HEK293 (cell line): ENCODE data around the gene RB1.

Experiments
- CTCF ChIA-PET: fragments of 350-600 bp; formaldehyde crosslinking; extraction: SDS; loops from one replicate; lab custom pipeline; 2021; ENCODE audit warnings: antibody characterized with exemption; lab: Yijun Ruan, JAX
- POLR2A ChIA-PET: fragments of 300-600 bp; formaldehyde crosslinking; extraction: SDS; loops from one replicate; lab custom pipeline; 2020; ENCODE audit warnings: antibody characterized with exemption, inconsistent platforms; lab: Yijun Ruan, JAX
- H3K27ac ChIP-seq: fragments of 200-500 bp; sonication (Bioruptor generic); 2 replicates; pipeline ENCODE4 v1.5.1; 2014; ENCODE audit warnings: low read depth, low read length, control low read depth, inconsistent platforms; ENCODE audit errors: extremely low read depth
- H3K36me3 ChIP-seq, 2 experiments: fragments of 200-500 bp in 1 of 2; sonication (Bioruptor generic) in 1 of 2; 1 replicate in 1 of 2; 2 replicates in 1 of 2; pipeline ENCODE4 v1.5.1; 2014 to 2017; ENCODE audit warnings: inconsistent platforms in 2 of 2, low read length in 2 of 2; ENCODE audit not compliant: control insufficient read depth in 2 of 2, insufficient read depth in 1 of 2
- H3K4me1 ChIP-seq: fragments of 200-500 bp; sonication (Bioruptor generic); 2 replicates; pipeline ENCODE4 v1.5.1; 2014; ENCODE audit warnings: mild to moderate bottlenecking, low read length, inconsistent platforms; ENCODE audit not compliant: control insufficient read depth, insufficient read depth
- H3K4me3 ChIP-seq: 2 replicates; pipeline ENCODE4 v1.5.1; 2011; ENCODE audit warnings: low read depth, mild to moderate bottlenecking, control low read depth, low read length, moderate library complexity
- H3K9me3 ChIP-seq: fragments of 200-500 bp; sonication (Bioruptor generic); 2 replicates; pipeline ENCODE4 v1.5.1; 2014; ENCODE audit warnings: low read depth, low read length, inconsistent platforms; ENCODE audit not compliant: control insufficient read depth, insufficient read depth
- BCL11A ChIP-seq: fragments of 450-650 bp; formaldehyde crosslinking; IDR thresholded peaks from 2 replicates; pipeline ENCODE4 v1.5.1; 2016; ENCODE audit warnings: low read depth, missing biosample characterization, missing genetic modification characterization
- EGR2 ChIP-seq: fragments of 450-650 bp; formaldehyde crosslinking; IDR thresholded peaks from 2 replicates; pipeline ENCODE4 v1.5.1; 2016; ENCODE audit warnings: low read depth, missing biosample characterization, missing genetic modification characterization
- KLF7 ChIP-seq: fragments of 450-650 bp; formaldehyde crosslinking; IDR thresholded peaks from 2 replicates; pipeline ENCODE4 v1.5.1; 2016; ENCODE audit warnings: missing biosample characterization, missing genetic modification characterization, borderline replicate concordance
- PRDM2 ChIP-seq: fragments of 450-650 bp; formaldehyde crosslinking; IDR thresholded peaks from 2 replicates; pipeline ENCODE4 v1.5.1; 2016; ENCODE audit warnings: missing biosample characterization, missing genetic modification characterization, borderline replicate concordance
- PRDM4 ChIP-seq: fragments of 450-650 bp; formaldehyde crosslinking; IDR thresholded peaks from 2 replicates; pipeline ENCODE4 v1.5.1; 2017; ENCODE audit warnings: missing biosample characterization, missing genetic modification characterization
- SP3 ChIP-seq: fragments of 450-650 bp; formaldehyde crosslinking; IDR thresholded peaks from 2 replicates; pipeline ENCODE4 v1.5.1; 2016; ENCODE audit warnings: missing biosample characterization, missing genetic modification characterization
- ZBTB11 ChIP-seq: fragments of 450-650 bp; formaldehyde crosslinking; conservative IDR thresholded peaks from 2 replicates; pipeline ENCODE4 v1.5.1; 2016; ENCODE audit warnings: low read depth, missing biosample characterization, missing genetic modification characterization
- ZBTB17 ChIP-seq: fragments of 450-650 bp; formaldehyde crosslinking; IDR thresholded peaks from 2 replicates; pipeline ENCODE4 v1.5.1; 2016; ENCODE audit warnings: missing biosample characterization, missing genetic modification characterization
- ZBTB20 ChIP-seq: fragments of 450-650 bp; formaldehyde crosslinking; IDR thresholded peaks from 2 replicates; pipeline ENCODE4 v1.5.1; 2016; ENCODE audit warnings: missing biosample characterization, missing genetic modification characterization
- ZFP37 ChIP-seq: fragments of 450-650 bp; formaldehyde crosslinking; IDR thresholded peaks from 2 replicates; pipeline ENCODE4 v1.5.1; 2016; ENCODE audit warnings: missing biosample characterization, missing genetic modification characterization
- ZNF138 ChIP-seq: fragments of 450-650 bp; formaldehyde crosslinking; IDR thresholded peaks from 2 replicates; pipeline ENCODE4 v1.5.1; 2016; ENCODE audit warnings: missing biosample characterization, missing genetic modification characterization, borderline replicate concordance
- ZNF223 ChIP-seq: fragments of 450-650 bp; formaldehyde crosslinking; IDR thresholded peaks from 2 replicates; pipeline ENCODE4 v1.5.1; 2016; ENCODE audit warnings: missing biosample characterization, missing genetic modification characterization
- ZNF391 ChIP-seq: fragments of 450-650 bp; formaldehyde crosslinking; IDR thresholded peaks from 2 replicates; pipeline ENCODE4 v1.5.1; 2016; ENCODE audit warnings: low read depth, missing biosample characterization, missing genetic modification characterization, borderline replicate concordance
- ZNF501 ChIP-seq: fragments of 450-650 bp; formaldehyde crosslinking; IDR thresholded peaks from 2 replicates; pipeline ENCODE4 v1.5.1; 2016; ENCODE audit warnings: missing biosample characterization, missing genetic modification characterization
- ZNF571 ChIP-seq: fragments of 450-650 bp; formaldehyde crosslinking; IDR thresholded peaks from 2 replicates; pipeline ENCODE4 v1.5.0; 2017; ENCODE audit warnings: missing biosample characterization, missing genetic modification characterization
- ZNF629 ChIP-seq: fragments of 450-650 bp; formaldehyde crosslinking; IDR thresholded peaks from 2 replicates; pipeline ENCODE4 v1.5.1; 2017; ENCODE audit warnings: missing biosample characterization, missing genetic modification characterization
- ZNF76 ChIP-seq: fragments of 450-650 bp; formaldehyde crosslinking; IDR thresholded peaks from 2 replicates; pipeline ENCODE4; 2016; ENCODE audit warnings: low read depth, missing biosample characterization, missing genetic modification characterization, borderline replicate concordance
- TF ChIP-seq, protein P1 (sequence below): sonication (generic); formaldehyde crosslinking; IDR thresholded peaks from 2 replicates; pipeline ENCODE4 v1.8.1; 2022; ENCODE audit warnings: mild to moderate bottlenecking, moderate library complexity, missing genetic modification reagents
- TF ChIP-seq, protein P2 (sequence below): fragments of 450-650 bp; formaldehyde crosslinking; IDR thresholded peaks from 2 replicates; pipeline ENCODE4 v1.5.1; 2016; ENCODE audit warnings: missing biosample characterization, missing genetic modification characterization

The RB1 gene

DNA sequence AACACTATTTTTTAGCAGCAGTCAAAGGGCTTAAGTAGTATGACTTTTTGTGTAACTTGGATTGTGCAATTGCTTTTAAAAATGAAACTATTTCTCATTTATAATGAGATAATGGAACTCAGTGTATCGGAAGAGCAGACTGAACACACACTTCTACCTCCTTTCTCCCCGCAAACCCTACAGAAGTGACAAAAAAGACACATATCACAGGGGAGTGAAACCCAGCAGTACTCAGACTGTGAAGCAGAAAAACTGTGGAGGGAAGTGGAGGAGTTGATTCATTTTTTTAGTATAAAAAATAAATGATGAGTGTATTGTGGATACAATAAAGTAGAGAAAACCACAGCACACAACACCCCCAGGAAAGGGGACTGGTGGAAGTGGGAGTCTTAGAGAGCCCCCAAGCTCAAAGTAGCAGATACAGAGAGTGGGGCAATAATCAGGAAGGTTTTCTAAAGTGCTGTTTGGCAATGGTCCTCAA, 99.6 kb downstream of the RB1 start:
- Histone ChIP-seq H3K9me3 (no peaks in the 10 kb centered on the region), H3K4me1 (peaks cover 17% of the 10 kb centered on the region), H3K36me3 (no peaks in the 10 kb centered on the region), H3K4me3 (no peak overlapping the region), H3K27ac (no peak overlapping the region)
- no peak for TF ChIP-seq ZBTB11 (tag by site-specific recombination)
- TF ChIP-seq ZNF76 (tag by site-specific recombination), result no peak
- no peak for TF ChIP-seq ZNF629
- no peak for TF ChIP-seq ZNF501
- no peak for TF ChIP-seq ZBTB17 (tag by site-specific recombination)
- no peak for TF ChIP-seq ZNF223 (tag by site-specific recombination)
- no peak for TF ChIP-seq SP3 (tag by site-specific recombination)
- TF ChIP-seq ZFP37, result no peak
- TF ChIP-seq, protein P1, sequence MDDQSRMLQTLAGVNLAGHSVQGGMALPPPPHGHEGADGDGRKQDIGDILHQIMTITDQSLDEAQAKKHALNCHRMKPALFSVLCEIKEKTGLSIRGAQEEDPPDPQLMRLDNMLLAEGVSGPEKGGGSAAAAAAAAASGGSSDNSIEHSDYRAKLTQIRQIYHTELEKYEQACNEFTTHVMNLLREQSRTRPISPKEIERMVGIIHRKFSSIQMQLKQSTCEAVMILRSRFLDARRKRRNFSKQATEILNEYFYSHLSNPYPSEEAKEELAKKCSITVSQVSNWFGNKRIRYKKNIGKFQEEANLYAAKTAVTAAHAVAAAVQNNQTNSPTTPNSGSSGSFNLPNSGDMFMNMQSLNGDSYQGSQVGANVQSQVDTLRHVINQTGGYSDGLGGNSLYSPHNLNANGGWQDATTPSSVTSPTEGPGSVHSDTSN, result no peak
- TF ChIP-seq EGR2 (tag by site-specific recombination), result no peak
- TF ChIP-seq KLF7, result no peak
- no peak for TF ChIP-seq ZBTB20 (tag by site-specific recombination)
- TF ChIP-seq BCL11A (tag by site-specific recombination), result no peak
- TF ChIP-seq PRDM4 (tag by site-specific recombination), result no peak
- TF ChIP-seq ZNF138 (tag by site-specific recombination), result no peak
- no peak for TF ChIP-seq PRDM2 (tag by site-specific recombination)
- no peak for TF ChIP-seq ZNF571
- TF ChIP-seq ZNF391 (tag by site-specific recombination), result no peak
- TF ChIP-seq, protein P2, sequence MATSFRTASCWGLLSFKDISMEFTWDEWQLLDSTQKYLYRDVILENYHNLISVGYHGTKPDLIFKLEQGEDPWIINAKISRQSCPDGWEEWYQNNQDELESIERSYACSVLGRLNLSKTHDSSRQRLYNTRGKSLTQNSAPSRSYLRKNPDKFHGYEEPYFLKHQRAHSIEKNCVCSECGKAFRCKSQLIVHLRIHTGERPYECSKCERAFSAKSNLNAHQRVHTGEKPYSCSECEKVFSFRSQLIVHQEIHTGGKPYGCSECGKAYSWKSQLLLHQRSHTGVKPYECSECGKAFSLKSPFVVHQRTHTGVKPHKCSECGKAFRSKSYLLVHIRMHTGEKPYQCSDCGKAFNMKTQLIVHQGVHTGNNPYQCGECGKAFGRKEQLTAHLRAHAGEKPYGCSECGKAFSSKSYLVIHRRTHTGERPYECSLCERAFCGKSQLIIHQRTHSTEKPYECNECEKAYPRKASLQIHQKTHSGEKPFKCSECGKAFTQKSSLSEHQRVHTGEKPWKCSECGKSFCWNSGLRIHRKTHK (tag by site-specific recombination), result no peak
- CTCF ChIA-PET, result no interaction called here
- POLR2A ChIA-PET, result no interaction called here
